Right hindlimb (tissue), 1 donor: ENCODE results near the gene CGNL1.

Source experiments
- DNase-seq: peaks from one replicate; pipeline ENCODE4 v3.0.0-alpha.2; 2018

The CGNL1 gene, protein sequence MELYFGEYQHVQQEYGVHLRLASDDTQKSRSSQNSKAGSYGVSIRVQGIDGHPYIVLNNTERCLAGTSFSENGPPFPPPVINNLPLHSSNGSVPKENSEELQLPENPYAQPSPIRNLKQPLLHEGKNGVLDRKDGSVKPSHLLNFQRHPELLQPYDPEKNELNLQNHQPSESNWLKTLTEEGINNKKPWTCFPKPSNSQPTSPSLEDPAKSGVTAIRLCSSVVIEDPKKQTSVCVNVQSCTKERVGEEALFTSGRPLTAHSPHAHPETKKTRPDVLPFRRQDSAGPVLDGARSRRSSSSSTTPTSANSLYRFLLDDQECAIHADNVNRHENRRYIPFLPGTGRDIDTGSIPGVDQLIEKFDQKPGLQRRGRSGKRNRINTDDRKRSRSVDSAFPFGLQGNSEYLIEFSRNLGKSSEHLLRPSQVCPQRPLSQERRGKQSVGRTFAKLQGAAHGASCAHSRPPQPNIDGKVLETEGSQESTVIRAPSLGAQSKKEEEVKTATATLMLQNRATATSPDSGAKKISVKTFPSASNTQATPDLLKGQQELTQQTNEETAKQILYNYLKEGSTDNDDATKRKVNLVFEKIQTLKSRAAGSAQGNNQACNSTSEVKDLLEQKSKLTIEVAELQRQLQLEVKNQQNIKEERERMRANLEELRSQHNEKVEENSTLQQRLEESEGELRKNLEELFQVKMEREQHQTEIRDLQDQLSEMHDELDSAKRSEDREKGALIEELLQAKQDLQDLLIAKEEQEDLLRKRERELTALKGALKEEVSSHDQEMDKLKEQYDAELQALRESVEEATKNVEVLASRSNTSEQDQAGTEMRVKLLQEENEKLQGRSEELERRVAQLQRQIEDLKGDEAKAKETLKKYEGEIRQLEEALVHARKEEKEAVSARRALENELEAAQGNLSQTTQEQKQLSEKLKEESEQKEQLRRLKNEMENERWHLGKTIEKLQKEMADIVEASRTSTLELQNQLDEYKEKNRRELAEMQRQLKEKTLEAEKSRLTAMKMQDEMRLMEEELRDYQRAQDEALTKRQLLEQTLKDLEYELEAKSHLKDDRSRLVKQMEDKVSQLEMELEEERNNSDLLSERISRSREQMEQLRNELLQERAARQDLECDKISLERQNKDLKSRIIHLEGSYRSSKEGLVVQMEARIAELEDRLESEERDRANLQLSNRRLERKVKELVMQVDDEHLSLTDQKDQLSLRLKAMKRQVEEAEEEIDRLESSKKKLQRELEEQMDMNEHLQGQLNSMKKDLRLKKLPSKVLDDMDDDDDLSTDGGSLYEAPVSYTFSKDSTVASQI

DNA sequence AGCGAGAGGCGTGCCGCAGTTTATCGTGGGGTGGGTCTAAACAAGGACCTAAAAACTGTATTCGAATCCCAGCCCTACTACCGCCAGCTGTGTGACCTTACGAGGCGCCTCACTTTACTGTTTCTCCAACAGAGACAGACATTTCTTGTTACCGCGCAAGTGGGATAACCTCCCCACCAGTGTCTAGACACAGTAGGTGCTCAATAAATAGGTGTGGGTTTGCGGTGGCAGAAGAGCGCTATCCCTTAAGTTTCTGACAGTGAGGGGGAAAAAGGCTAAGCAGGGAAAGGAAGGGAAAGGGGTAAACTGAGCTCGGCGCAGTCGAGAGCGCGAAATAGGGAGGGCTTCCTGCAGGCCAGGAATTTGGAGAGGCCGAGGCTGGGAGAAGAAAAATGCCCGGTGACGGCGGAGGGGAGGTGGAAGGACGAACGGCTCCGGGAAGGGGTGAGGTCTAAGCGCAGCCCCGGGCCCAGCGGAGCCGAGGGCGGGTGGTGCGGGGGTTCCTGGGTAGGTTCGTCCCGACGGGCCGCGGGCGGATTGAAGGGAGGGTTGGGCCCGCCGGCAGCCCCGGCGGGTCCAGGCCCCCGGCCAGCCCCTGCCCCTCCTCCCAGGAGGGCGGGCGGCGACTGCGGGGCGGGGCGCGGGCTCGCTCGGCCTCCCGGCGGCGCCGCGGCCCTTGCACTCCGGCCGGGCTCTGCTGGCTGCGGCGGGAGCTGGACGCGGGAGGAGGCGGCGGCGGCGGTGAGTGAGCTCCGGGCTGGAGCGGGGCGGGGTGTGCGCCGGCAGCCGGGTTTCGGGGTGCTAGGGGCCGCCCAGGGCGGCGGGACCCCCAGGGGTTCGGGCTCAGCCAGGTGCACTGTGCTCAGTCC, at the start of gene CGNL1:
Gene CGNL1 (plus strand): TSS at position 679 of the 869 bp plus-strand sequence. CDS start 61,495 bp downstream, outside the sequence.
- DNase-seq: peak; percentile 64

DNA sequence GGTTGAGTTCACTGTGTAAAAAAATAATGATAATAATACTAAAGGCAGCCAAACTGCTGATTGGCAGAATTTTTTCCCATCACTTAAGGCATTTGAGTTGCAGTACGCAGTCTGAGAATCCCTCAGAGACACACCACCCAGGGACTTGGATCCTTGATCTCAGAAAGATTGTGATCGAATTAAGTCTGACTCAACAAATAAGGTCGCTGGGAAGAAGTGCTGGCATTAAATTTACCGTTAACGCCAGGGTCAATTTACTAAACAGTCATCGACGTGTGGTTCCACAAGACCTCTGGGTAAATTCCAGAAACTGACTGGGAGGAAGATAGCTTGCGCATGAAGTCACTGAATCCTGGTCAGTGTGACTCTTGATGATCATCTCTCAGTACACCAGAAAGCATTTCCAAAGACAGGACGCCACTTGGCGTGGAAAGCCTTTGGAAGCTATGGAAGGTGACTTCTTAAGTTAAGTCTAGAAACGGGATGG, 48.3 kb upstream of the CGNL1 start:
- no peak for DNase-seq

DNA sequence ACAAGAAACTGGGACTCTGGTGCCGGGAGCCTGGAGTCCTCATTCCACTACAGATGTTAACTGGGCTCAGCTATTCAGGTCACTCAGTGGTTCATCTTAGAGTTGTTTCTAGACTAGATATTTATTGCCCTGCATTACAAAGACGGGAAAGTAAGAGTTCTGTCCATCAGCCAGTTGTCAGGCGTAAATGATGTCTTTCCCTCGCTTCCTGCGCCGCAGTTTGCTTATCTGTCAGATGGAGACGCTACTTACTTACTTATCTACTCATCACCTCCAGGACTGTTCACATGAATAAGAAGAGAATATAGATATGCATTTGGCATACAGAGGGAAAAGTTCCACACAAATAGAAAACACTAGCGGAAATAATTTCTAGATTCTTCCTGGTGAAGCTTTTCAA, 47.8 kb upstream of the CGNL1 start:
- no peak for DNase-seq

DNA sequence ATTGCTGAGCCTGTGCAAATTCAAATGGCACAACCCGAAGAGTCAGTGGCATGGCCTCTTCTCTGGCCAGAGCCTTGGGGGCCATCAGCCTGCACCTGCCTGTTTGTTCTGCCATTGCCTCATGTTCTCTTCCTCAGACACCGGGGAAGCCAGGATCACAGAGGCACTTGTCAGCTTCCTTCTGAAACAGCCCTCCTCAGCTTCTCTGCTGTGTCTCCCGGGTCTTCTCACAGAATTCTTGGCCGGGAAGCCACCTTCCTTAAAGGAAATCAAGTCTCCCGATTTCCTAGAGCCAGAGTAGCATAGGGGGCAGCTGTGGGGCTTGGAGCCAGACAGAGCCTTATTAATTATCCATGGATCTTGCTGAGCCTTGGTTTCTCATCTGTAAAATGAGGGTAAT, 47.4 kb upstream of the CGNL1 start:
- DNase-seq: no peak

DNA sequence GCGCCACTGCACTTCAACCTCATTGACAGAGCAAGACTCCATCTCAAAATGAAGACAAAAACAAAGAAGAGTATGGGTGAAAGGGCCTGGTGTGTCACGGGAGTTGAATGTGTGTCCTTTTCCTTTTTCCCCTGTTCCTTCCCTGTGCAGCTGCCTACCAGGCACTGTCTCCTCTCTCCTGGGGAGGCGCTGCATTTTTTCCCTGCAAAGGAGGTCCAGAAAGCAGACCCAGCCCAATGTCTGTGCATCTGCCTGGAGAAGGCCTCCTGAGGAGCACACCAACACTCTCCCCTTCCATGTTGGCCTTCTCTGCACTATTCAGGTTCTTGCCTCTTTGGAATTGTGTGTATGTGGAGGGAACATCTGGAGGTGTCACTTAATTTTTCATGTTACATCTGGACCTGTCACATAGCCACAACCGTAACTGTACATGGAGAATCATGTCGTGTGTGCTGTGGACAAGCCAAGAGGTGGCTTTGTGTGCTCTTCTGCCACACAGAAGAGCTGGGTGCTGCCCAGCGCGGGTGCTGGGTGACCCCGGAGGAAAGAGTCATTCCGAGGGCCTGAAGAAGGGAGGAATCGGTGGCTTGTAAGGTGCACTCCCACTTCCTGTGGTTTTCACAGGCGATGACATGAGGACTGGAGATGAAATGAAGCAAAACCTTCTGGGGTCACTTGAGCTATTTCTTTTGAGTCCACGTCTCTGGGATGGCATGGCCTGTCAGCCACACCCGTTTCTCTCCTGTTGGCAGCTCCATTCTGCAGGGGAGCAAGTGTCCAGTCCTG, 46.5 kb upstream of the CGNL1 start:
- no peak for DNase-seq

DNA sequence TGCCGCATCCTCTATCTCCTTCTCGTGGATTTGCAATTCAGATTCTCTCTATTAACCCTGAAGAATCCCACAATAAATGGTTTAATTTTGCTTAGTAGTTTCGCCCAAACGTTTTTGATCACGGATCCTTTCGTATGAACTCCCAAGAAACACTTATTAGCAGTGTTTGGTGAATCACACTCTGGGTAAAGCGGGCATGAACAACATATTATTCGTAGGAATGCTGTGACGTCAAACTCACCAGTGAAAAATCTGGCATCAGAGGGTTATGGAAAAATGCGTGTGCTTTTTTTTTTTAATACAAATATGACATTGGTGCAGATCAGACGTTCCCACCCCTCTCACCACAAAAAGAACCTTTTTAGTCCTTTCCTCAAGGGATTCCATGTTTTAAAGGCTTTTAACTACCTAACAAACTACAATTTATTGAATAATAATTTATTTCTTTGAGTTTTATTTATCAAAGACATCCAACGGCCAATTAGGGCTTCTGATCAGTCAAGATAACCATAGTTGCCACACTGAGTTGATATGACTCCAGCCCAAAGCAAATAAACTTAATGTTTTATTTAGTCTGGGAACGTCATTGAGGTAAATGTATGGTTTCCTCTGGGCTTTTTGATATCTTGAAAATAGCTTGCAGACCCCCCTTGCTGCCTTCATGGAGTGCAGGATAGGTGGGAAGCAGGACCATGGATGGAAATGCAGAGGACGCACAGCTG, 45.5 kb upstream of the CGNL1 start:
- DNase-seq: no peak

DNA sequence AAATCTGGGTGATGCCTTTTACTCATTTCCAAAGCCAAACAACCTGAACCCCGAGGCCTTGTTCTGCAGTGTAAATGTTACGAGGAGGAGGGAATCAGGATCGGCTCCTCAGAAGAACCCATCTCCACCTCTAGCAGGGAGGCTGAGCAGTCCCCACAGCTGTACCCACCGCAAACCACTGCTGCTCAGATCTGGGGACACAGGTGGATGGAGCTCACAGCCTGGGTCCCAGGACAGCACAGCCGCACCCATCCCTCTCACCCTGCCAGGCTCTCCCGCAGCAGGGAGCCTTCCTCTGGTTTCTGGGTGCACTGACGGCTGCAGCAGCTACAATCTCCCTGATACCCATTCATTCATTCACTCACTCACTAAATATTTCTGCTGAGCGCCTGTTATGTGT, 44.0 kb upstream of the CGNL1 start:
- no peak for DNase-seq

DNA sequence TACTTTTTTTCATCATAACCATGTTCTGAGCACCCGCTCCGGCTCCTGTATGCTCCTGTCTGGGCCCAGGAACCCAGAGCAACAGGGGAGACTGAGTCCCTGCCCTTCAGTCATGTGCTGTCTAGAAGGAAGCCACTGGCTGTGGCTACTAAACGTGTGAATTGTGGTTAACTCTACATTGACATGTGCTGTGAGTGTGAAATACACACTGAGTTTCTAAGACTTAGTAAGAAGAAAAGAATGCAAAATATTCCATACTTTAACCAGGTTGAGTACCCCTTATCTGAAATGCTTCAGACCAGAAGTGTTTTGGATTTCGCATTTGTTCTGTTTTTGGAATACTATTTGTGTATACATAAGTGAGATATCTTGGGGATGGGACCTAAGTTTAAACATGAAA, 42.8 kb upstream of the CGNL1 start:
- no peak for DNase-seq

DNA sequence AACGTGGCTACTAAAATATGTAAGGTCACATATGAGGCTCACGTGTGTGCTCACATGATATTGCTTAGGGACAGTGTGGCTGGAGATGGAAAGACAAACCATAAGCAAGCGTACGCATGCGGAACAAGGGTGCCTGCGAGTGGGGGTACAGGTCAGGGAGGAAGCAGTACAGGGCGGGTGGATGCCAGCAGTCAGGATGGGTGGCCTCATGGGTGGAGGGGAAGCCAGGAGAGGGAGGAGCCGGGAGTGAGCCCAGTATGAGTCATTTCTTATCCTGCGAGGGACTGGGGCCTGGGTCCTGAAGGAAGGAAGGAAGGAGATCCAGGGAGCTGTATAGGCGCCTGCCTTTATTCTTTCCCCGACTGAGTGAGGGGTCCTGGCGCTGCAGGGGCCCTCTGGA, 42.0 kb upstream of the CGNL1 start:
- no peak for DNase-seq

DNA sequence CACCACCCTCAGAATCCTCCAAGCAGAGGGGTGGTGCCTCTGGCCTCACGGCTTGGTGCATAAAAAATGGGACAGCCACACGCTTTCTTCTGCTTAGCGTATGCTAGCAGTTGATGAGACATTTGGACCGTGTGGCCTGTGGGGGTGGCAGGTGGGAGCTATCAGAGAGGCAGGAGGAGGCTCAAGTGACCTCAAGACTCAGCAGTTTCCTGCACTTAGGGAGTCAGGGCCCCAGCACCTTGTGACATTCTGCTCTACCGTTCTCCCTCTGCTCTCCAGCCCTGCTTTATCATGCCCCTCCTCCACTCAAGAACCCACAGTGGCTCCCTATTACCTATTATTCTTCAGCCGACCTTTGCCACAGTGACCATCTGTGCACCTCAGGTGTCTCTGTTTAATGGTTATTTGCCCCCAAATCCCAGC, 41.0 kb upstream of the CGNL1 start:
- DNase-seq: no peak

DNA sequence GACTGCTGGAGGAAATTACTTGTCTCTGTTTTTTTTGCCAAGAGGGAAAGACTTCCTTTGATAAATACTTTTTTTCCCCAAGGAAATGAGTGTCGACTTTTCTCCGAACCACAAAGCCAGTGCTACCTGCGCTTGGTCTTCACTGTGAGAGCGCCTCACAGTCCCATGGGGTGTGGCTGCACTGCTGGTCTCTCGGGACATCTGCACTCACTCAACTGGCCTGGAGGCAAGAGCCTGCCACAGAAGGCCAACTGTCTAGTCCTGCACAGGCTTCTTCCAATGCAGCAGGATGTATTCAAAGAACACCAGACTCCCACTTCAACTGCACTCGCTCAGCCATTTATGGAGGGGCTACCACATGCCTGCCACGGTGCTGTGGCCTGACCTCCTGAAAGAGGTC, 40.6 kb upstream of the CGNL1 start:
- DNase-seq: no peak

DNA sequence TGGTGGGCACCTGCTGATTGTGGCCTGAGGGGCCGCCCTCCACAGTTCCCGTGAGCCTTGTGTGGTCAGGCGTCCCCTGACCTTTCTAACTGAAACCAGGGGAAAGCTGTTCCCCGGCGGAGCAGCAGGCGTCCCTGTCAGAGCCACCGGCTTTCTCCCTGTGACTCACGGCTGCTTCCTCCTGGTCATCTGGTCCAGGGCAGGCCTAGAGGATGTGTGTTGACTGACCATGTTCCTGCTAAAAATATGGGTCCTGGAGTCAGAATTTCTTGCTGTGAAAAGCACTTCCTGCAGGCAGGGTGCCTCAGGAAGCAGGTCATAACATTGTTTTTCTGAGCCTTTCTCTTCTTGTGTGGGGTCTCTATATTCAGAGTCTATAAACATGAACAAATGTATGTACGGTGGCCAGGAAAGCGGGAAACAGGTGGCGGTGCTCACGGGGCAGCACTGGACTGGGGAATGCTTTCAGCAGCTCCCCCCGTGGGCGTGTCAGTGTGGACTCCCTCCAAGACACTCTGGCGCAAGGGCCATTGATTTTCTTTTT, 38.4 kb upstream of the CGNL1 start:
- peak; percentile 72 for DNase-seq

DNA sequence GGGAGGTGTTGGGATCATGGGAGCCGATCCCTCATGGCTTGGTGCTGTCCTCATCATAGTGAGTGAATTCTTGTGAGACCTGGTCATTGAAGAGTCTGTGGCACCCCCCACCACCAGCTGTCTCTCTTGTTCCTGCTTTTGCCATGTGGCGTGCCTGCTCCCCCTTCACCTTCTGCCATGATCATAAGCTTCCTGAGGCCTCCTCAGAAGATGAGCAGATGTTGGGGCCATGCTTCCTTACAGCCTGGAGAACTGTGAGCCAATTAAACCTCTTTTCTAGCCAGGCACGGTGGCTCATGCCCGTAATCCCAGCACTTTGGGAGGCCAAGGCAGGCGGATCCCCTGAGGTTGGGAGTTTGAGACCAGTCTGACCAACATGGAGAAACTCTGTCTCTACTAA, 37.0 kb upstream of the CGNL1 start:
- DNase-seq: no peak

DNA sequence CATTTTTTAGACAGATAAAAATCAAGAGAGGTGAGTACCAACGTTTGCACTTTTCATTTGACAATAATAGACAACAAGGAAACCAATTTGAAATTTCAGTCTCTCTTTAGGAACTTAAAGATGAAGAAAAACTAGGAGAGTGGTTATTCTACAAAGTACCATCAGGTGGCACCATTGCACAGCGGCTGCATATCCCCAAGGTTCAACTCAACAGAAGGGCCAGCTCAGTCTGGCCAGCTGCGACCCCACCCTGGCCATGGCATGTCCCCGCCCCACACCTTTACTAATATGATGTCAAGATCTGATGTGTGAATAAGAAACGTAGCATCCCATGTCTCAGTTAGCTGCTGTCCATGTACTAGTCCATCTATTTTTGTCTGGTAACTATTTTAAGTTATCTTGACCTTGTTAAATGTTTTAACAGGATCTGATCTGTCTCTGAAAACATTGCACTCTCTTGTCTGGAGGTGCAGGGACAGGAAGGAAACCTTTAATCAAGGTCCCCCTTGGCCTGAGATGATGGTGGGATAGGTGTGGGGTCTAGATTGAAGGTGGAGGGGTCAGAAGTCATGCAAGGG, 35.5 kb upstream of the CGNL1 start:
- peak; percentile 72 for DNase-seq

DNA sequence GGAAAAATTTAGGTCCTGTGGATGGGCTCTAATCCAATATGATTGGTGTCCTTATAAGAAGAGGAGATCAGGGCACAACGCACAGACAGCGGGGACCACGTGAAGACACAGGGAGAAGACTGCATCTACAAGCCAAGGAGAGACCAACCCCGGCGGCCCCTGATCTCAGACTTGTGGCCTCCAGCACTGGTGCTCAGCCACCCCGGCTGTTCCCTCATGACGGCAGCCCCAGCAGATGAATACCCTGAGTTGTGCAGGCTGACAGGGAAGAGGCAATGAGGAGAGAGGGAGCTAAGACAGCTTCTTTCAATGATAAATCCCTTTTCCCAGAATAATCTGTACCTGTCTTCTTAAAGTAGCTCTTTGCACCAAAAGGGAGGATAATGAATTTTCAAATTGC, 33.3 kb upstream of the CGNL1 start:
- DNase-seq: no peak

DNA sequence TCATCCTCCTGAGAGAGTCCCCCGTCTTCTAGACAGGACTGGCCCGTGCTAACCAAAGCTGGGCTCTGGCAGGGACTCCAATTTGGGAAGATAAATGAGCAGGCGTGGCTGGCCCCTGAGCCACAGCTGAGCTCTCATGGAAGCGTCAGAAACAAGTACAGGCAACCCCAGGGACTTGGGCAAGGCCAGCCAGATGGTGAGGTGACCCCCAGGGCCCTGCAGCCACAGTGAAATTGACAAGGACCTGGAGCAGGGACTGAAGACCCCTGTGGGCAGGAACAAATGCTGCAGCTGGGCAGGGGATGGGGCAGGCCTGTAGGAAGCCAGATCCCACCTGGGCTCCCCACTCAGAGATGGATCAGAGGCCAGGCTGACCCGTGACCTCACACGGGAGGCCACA, 32.8 kb upstream of the CGNL1 start:
- DNase-seq: no peak

DNA sequence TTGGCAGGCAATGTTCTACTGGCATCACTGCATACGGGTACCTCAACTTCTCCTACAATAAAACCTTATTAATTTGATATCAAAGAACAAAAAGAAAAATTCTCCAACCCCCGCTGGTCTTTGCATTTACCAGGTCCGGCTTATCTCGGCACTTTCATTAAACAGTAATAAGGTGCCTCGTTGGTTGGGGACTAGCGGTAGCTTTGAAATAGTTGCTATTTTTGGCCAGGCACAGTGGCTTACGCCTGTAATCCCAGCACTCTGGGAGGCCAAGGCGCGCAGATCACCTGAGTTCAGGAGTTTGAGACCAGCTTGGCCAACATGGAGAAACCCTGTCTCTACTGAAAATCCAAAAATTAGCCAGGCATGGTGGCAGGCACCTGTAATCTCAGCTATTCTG, 32.0 kb upstream of the CGNL1 start:
- no peak for DNase-seq

DNA sequence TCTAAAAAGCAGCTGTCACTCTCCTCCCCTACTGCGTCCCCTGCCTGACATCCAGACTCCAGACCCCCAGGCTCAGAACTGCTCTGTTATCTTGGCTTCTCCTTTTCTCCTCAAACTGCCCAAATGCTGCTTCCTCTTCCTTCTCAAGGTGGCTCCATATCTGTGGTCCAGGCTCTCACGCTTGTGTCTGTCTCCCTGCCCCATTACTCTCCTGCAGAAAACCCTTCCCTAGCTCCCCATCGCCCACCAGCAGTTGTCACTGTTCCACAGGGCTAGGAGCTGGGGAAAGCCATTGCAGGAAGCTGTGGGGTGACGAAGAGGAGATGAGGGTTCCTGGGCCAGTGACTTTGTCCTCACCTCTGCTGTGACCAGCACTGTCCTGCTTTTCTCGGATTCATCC, 30.7 kb upstream of the CGNL1 start:
- DNase-seq: peak; percentile 42

DNA sequence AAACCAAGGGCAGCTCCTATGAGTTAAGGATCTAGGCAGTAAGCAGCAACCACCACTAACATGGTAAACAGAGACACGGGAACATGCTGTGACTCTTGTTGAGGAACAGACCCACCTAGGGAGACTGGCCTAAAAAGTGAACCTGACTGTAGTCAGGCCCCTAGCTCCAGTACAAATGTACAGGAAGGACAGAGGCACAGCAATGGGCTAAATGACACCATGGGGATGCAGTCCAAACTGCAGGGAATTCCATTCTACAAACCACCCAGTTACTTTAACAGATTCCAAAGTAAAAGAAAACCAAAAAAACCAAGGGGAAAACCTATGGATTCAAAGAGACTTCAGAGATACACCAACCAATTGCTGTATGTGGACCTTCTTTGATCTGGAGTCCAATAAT, 28.2 kb upstream of the CGNL1 start:
- DNase-seq: no peak
